HG02759 (cell line): ENCODE results near the gene NLGN2.

Experiments used
- ATAC-seq: cut with Tn5 transposase; IDR thresholded peaks from one replicate; pipeline ENCODE4 v1.9.1; 2021; ENCODE audit warnings: mild to moderate bottlenecking, moderate library complexity; ENCODE audit not compliant: unreplicated experiment

Gene NLGN2

GRCh38 chr17:7391307-7391706, 16.3 kb upstream of the NLGN2 start:
- no peak for ATAC-seq

DNA sequence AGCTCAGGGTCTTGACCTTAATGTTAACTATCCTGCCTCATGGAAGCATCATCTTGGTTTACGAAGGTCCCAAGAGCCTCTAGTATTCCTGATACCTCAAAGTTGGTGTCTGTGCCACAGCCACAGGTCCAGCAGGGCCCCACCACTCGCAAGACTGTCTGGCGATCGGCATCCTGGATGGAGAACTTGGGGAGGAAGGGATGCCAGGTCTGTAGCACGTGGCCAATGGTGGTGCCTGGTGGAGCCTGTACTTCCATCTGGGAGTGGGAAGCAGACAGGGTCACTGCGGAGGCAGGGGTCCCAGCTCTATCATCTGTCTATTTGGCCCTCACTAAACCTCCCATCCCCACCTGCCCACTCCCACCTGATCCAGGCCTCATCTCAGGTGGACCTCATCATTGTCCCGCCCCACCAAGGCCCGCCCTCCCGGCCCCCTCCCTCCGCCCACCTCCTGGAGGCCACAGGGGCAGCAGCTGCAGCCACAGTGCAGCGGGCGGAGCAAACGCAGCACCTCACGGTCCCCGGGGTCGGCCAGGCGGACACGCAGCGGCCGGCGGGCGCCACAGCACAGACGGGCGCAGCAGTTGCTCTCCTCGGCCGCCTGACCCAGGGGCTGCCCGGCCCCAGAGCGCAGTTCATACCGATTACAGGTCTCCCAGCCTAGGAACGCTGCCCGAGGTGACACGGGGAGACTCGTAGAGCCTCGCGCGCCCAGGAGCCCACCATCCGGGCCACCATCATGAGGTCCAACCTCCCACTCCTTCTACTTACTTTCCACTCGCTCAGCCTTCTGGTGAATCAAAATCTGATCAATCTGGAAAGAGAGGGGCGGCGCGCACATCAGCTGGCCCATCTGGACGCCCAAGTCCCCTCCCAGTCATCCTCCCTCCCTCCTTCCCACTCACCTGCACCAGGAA, 14.7 kb upstream of the NLGN2 start:
- ATAC-seq: no peak

- ATAC-seq: peak; percentile 49
These were observed 13.8 kb upstream of the NLGN2 start for GRCh38 chr17:7393613-7394451.

DNA sequence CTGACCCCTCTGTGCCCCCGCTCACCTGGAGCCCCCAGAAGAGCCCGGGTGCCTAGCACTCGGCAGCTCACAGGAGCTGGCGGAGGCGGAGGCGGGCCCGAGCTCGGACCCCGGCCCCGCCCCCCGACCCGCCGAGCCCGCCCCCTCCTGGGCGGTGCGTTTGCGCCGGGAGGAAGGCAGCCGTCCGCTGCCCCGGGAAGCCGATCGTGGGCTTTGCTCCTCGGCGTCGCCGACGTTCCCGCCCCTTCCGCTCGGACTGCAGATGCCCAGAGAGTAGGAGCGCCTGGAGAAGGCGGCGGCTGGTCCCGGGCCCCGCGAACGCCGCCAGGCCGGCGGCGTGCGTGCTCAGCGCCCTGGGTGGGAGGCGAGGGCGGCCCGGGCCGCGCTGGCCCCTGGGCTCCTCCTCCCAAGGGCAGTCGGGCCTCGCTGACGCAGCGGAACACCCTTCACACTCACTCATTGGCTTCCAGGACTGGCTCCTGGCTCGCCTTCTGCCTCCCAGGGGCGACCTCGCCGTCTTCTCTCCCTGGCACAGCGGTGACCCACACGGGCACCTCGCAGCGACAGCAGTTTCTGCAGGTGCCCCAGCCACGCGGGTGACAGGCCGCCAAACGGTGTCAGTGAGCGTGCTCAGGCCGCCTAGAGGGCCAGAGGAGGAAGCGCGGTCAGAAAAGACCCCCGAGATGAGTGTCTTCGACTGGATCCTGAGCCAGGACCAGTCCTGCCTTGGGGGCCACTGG, 13.0 kb upstream of the NLGN2 start, which contains the start of gene PLSCR3:
Gene PLSCR3, minus strand, starts transcription at position 74 of the 740 bp plus-strand sequence. CDS start 415 bp downstream, outside the sequence.
- peak; percentile 82 for ATAC-seq

- ATAC-seq: no peak
These were observed 11.5 kb upstream of the NLGN2 start for GRCh38 chr17:7396147-7396546.

GRCh38 chr17:7398612-7399011, 9.0 kb upstream of the NLGN2 start:
- no peak for ATAC-seq

DNA sequence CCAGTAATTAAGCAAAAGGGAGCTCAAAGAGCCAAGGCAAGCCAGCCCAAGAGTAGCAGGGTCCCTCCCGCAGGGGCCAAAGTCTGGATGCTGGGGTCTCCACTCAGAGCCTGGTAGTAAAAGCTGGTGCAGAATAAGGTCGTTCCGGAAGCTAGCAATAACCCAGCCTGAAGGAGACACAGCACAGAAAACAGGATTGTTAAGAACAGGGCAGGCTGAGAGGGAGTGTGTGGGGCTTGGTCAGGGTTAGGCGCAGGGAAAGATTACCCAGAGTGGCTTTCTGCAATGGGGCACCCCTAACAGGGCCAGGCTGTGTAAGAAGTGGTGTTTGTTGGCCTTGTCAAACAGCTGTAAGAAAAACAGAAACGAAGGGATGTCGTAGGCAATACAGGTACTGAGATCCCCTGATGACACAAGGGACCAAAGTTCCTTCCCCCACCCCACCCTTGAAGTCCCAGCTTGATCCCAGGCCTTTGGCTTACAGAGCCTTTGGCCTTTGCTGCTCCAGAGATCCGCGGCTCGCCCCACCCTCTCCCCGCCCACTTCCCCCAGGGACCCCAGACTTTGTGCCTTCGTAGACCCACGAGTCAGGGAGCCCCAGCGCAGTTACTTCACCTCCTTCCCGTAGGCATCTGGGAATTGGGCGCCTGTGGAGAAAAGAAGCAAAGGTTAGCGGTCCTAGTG, 4.5 kb upstream of the NLGN2 start:
- no peak for ATAC-seq

DNA sequence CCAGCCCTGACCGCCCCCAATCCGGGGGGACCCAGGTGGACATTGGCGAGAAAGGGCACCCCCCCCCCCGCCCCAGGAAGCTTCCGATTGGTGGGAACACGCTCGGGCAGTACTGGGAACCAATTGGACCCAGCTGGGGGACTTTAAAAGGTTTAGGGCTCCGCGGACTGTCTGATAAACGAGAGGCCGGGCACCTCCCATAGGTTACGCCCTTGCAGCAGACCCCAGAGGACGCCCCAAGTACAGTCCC, 4.0 kb upstream of the NLGN2 start:
- no peak for ATAC-seq

- ATAC-seq: peak; percentile 94
These were observed 3.5 kb upstream of the NLGN2 start, which contains the start of gene TMEM256 for GRCh38 chr17:7403977-7404736. TMEM256 (minus strand) TSS chr17:7404097; CDS start chr17:7404084, 13 bp downstream.

DNA sequence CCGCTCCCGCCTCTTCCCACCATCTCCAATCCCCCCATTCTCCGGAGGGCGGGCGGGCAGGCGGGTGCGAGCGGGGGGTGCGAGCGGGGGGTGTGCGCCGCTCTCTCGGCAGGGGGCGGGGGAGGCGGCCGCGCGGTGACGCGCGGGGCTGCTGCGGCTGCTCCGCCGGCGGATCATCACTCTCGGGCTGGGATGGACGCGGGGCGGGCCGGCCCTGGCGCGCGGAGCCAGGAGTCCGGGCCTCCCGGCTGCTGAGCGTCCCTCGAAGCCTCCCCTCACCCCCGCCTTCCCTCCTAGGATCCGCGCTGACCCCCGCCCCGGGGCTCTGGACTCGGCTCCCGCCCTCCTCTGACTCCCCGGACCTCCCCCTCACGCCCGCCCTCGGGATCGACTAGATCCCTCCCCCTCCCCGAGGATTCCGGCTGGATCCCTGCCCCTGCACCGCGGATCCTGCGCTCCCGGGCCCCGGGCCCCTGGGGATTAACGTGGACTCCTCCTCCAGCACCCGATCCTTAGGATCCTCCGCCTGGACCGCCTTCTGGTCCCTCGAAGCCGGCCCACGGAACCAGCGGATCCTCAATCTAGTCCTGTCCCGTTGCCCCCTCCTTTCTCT, 2.8 kb upstream of the NLGN2 start:
- ATAC-seq: peak; percentile 9

GRCh38 chr17:7405350-7406234, 2.1 kb upstream of the NLGN2 start:
- ATAC-seq: no peak

DNA sequence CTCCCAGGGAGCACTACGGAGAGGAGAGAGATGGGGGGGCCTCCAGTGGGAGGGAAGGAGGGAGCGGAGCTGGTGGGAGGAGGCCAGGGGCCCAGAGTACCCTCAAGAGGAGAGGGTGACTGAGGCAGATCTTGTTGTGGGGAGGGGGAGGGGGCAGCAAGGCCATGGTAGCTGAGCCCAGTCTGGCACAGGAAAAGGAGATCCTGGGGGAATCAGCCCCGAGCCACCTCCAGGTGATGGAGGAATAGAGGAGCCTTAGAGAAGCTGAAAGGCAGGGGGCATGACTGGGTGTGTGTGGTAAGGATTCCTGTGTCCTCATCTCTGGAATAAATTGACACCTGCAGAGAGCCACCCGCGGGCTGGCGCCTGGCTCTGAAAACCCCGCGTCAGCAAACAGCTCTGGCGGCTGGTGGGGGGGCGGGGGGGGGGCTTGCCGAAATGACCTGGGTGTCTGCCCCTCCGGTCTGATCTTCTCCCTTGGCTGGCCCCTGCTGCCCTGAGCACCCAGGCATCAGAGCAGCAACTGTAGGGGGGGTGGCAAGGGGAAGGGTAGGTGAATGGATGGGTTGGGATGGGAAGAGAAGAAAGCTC, 1.3 kb upstream of the NLGN2 start:
- ATAC-seq: no peak

DNA sequence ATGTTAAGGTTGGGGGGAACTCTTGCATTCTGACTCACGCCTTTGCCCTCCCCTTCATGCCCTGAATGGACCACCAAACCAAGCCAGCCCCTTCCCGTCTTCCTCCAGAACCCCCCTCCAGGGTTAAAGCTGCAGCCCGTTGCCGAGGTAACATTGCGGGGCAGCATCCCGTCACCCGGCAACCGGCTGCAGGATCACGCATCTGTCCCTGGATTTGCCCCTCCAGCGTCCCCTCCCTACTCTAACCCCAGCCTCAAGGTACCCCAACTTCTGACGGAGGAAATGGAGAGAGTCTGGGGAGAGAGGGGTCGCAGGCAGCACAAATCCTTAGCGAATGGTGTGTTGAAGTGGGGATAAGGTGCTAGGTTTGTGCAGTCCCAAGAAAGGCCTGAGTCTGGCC, 563 bp upstream of the NLGN2 start:
- ATAC-seq: no peak

DNA sequence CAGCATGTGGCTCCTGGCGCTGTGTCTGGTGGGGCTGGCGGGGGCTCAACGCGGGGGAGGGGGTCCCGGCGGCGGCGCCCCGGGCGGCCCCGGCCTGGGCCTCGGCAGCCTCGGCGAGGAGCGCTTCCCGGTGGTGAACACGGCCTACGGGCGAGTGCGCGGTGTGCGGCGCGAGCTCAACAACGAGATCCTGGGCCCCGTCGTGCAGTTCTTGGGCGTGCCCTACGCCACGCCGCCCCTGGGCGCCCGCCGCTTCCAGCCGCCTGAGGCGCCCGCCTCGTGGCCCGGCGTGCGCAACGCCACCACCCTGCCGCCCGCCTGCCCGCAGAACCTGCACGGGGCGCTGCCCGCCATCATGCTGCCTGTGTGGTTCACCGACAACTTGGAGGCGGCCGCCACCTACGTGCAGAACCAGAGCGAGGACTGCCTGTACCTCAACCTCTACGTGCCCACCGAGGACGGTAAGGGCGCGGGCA, 645 bp downstream of the NLGN2 start:
- ATAC-seq: no peak

GRCh38 chr17:7408863-7409262, 1.2 kb downstream of the NLGN2 start:
- ATAC-seq: no peak

DNA sequence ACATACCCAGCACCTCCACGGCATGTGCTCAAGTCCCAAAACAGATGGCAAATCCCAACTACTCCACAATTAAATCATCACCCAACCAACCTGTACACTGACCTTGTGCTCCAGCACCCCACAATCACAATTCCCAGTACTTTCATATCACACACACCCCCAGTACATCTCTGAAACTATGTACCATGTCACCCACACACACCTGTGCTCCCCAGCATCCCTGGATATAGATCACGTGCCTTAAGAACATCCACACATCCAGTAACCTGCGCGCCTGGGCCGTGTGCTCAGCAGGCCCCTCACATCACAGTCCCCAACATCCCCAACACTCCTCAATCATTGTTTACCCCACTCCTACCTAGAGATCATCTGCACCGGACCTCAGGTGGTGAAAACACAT, 2.1 kb downstream of the NLGN2 start:
- no peak for ATAC-seq

- ATAC-seq: no peak
These were observed 3.2 kb downstream of the NLGN2 start for GRCh38 chr17:7410634-7411426.
